HepG2 (cell line): ENCODE results near the gene NTM. TPM values are rescaled to one million over a fixed set of nuclear protein-coding genes. Genes with fewer than 3 reads are reported as not detected.

Experiments used
- ATAC-seq: fragments of 200-7000 bp; cut with Tn5 transposase; 3 replicates; pipeline ENCODE4 v1.9.1; 2020; ENCODE audit warnings: mild to moderate bottlenecking, moderate library complexity
- BruUV-seq: library from RNA; stranded (reverse); fragments of 400-500 nt; replicated peaks from 2 replicates; lab custom pipeline; 2021; lab: Mats Ljungman, UMichigan
- CTCF ChIA-PET: fragments of 300-600 bp; formaldehyde crosslinking; extraction: SDS; loops from one replicate; lab custom pipeline; 2021; ENCODE audit warnings: low total read pairs, inconsistent platforms, low intra/inter-chr PET ratio; lab: Yijun Ruan, JAX
- POLR2A ChIA-PET: fragments of 350-600 bp; sonication (Branson Sonifier 250); formaldehyde crosslinking; loops from one replicate; lab custom pipeline; 2020; ENCODE audit warnings: antibody characterized with exemption, inconsistent platforms; lab: Yijun Ruan, JAX
- DNase-seq: peaks from one replicate; pipeline ENCODE4 v3.0.0-alpha.2; 2015; ENCODE audit warnings: low spot score
- FAIRE-seq: peaks from 3 replicates; lab custom pipeline; 2011; peaks lifted over from hg19 to GRCh38; lab: Jason Lieb, UNC
- H2AFZ ChIP-seq: one replicate; pipeline ENCODE4 v1.6.1; 2011; ENCODE audit warnings: low read length, inconsistent platforms
- H3K27ac ChIP-seq: fragments of 300-600 bp; 3 replicates; pipeline ENCODE4 v1.8.0; 2011; ENCODE audit warnings: mixed run types, mild to moderate bottlenecking, mixed read lengths, low read length, inconsistent platforms; ENCODE audit not compliant: insufficient read depth; ENCODE audit errors: extremely low read length
- H3K27me3 ChIP-seq, 2 experiments: fragments of 200-600 bp in 1 of 2; 2 replicates in 1 of 2; 3 replicates in 1 of 2; pipeline versions ENCODE4 v1.6.0 to v1.8.0; 2011; ENCODE audit warnings: low read length in 2 of 2, mild to moderate bottlenecking in 2 of 2, moderate library complexity in 2 of 2, inconsistent platforms in 1 of 2; ENCODE audit not compliant: insufficient read depth in 2 of 2, control insufficient read depth in 1 of 2
- H3K36me3 ChIP-seq, 2 experiments: fragments of 200-600 bp in 1 of 2; replicated peaks in 1 of 2; 2 replicates in 1 of 2; 3 replicates in 1 of 2; pipeline versions ENCODE4 v1.5.1 to v1.8.0; 2011; ENCODE audit warnings: low read length in 2 of 2, inconsistent platforms in 1 of 2; ENCODE audit not compliant: insufficient read depth in 2 of 2, control insufficient read depth in 1 of 2
- H3K4me1 ChIP-seq: 2 replicates; pipeline ENCODE4 v1.5.1; 2012; ENCODE audit warnings: low read length, inconsistent platforms; ENCODE audit not compliant: insufficient read depth
- H3K4me2 ChIP-seq: 2 replicates; pipeline ENCODE4 v1.6.0; 2011; ENCODE audit warnings: low read depth, low read length, inconsistent platforms
- H3K4me3 ChIP-seq, 3 experiments: fragments of 200-600 bp in 1 of 3; sonication (generic), shearing (Covaris generic) in 1 of 3; replicated peaks in 1 of 3; 2 replicates each; pipeline ENCODE4 v1.5.1; 2011 to 2016; ENCODE audit warnings: low read length in 3 of 3, inconsistent platforms in 2 of 3, low read depth in 2 of 3, mild to moderate bottlenecking in 2 of 3, control low read depth in 1 of 3, mixed read lengths in 1 of 3; ENCODE audit not compliant: insufficient read depth in 1 of 3
- H3K79me2 ChIP-seq: one replicate; pipeline ENCODE4 v1.6.1; 2011; ENCODE audit warnings: low read length, inconsistent platforms; ENCODE audit not compliant: insufficient read depth
- H3K9ac ChIP-seq: 2 replicates; pipeline ENCODE4 v1.6.0; 2011; ENCODE audit warnings: mild to moderate bottlenecking, low read depth, low read length, inconsistent platforms; ENCODE audit not compliant: insufficient read depth
- H3K9me3 ChIP-seq: 2 replicates; pipeline ENCODE4 v1.5.1; 2012; ENCODE audit warnings: mild to moderate bottlenecking, low read length
- H4K20me1 ChIP-seq: 2 replicates; pipeline ENCODE4 v1.6.0; 2011; ENCODE audit warnings: inconsistent platforms, mild to moderate bottlenecking, low read length, moderate library complexity; ENCODE audit not compliant: insufficient read depth
- GABPA ChIP-seq, 2 experiments: IDR thresholded peaks; 2 replicates each; pipeline ENCODE4 v1.6.1; 2011 to 2016; ENCODE audit warnings: low read depth in 2 of 2, low read length in 1 of 2, missing biosample characterization in 1 of 2, missing genetic modification characterization in 1 of 2
- HES4 ChIP-seq: sonication (generic); formaldehyde crosslinking; IDR thresholded peaks from 2 replicates; pipeline ENCODE4 v1.9.0; 2021; ENCODE audit warnings: mild to moderate bottlenecking, missing genetic modification reagents, borderline replicate concordance
- ZNF670 ChIP-seq: sonication (generic); formaldehyde crosslinking; IDR thresholded peaks from 2 replicates; pipeline ENCODE4 v1.8.0; 2022; ENCODE audit warnings: mild to moderate bottlenecking, missing genetic modification reagents, borderline replicate concordance
- ZNF775 ChIP-seq: sonication (generic); formaldehyde crosslinking; IDR thresholded peaks from 2 replicates; pipeline ENCODE4 v1.4.0; 2020; ENCODE audit warnings: missing genetic modification reagents, mild to moderate bottlenecking, moderate library complexity, borderline replicate concordance
- WGBS: methylation state at CpG from one replicate; pipeline ENCODE4 v1.1.6; 2017; ENCODE audit warnings: low lambda C conversion rate; 5-methylcytosine and 5-hydroxymethylcytosine counted together
- in situ Hi-C: cut with HindIII; loops from 2 replicates; pipeline ENCODE4 v1.10.0; 2017; ENCODE audit warnings: low pct_unique_long_range_greater_than_20kb; ENCODE audit not compliant: extremely low pct_ligation_motif_present
- intact Hi-C: fragments of 100-400 bp; cut with micrococcal nuclease; formaldehyde crosslinking; loops from one replicate; pipeline ENCODE4 v1.10.0; 2022; ENCODE audit not compliant: unreplicated experiment
- polyA plus RNA-seq, 8 experiments: library from polyadenylated mRNA; depleted of rRNA in 3 of 8; stranded (reverse) in 7 of 8; unstranded in 1 of 8; fragments of >200 nt; fragmentation: Illumina TruSeq in 4 of 8; extraction: Trizol in 4 of 8; gene quantifications; 2 replicates each; pipeline versions ENCODE4 v1.2.1 to v1.2.3, GENCODE V29; 2011 to 2016; ENCODE audit warnings: low read depth in 4 of 8, missing spikeins in 1 of 8, mixed read lengths in 1 of 8; ENCODE audit not compliant: insufficient read depth in 1 of 8
- total RNA-seq, 5 experiments: library from RNA; depleted of rRNA; stranded (reverse); fragments of >200 nt; fragmentation: Illumina TruSeq; extraction: Trizol; gene quantifications; 2 replicates each; pipeline ENCODE4 v1.2.3, GENCODE V29; 2016; ENCODE audit warnings: low read depth in 1 of 5
- TF ChIP-seq, protein P1 (sequence below): sonication (generic); formaldehyde crosslinking; IDR thresholded peaks from 2 replicates; pipeline ENCODE4 v1.4.0; 2020; ENCODE audit warnings: missing genetic modification reagents, low read depth, mild to moderate bottlenecking, borderline replicate concordance
- TF ChIP-seq, protein P2 (sequence below): sonication (generic); formaldehyde crosslinking; IDR thresholded peaks from 2 replicates; pipeline ENCODE4 v1.9.0; 2021; ENCODE audit warnings: missing genetic modification reagents, mild to moderate bottlenecking, borderline replicate concordance

NTM gene
- total and polyA plus RNA-seq, 2 of the 13 experiments (the other 11 are each of a cell fraction or from before 2014, with no cell fraction given), result not detected

DNA sequence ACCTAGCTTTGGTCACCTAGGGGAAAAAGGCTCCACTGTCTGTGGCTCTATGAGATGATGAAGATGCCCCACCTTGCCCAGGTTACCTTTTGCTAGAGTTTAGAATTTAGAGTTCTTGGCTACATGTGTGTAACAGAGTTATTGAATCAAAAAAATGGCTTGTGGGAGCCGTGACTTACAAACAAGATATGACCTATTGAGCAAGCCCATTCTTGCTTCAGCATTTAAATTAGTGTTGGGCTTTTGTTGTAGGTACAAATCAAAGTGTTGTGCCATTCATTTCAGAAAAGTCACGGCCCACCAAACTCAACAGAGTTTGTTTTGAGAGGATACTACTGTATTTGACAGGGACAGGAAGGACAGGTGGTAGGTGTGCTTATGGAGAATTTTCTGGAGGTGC is 768.8 kb downstream of the NTM start:
- no peak for TF ChIP-seq ZNF670
- TF ChIP-seq, protein P1, sequence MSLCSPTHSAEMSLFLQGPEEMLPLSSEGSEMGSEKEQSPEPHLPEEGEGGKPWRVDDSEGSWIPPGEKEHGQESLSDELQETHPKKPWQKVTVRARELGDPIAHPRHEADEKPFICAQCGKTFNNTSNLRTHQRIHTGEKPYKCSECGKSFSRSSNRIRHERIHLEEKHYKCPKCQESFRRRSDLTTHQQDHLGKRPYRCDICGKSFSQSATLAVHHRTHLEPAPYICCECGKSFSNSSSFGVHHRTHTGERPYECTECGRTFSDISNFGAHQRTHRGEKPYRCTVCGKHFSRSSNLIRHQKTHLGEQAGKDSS (CRISPR knock-in tag), result no peak
- no peak for TF ChIP-seq HES4 (CRISPR knock-in tag)
- TF ChIP-seq GABPA (IDR thresholded peaks at IDR 0.05; ENCODE audit: low read depth, low read length), result no peak
- no peak for TF ChIP-seq GABPA (CRISPR knock-in tag; IDR thresholded peaks at IDR 0.05; ENCODE audit: low read depth)
- no peak for TF ChIP-seq ZNF775
- TF ChIP-seq, protein P2, sequence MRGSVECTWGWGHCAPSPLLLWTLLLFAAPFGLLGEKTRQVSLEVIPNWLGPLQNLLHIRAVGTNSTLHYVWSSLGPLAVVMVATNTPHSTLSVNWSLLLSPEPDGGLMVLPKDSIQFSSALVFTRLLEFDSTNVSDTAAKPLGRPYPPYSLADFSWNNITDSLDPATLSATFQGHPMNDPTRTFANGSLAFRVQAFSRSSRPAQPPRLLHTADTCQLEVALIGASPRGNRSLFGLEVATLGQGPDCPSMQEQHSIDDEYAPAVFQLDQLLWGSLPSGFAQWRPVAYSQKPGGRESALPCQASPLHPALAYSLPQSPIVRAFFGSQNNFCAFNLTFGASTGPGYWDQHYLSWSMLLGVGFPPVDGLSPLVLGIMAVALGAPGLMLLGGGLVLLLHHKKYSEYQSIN (CRISPR knock-in tag), result no peak
- no peak overlapping the region for H3K4me2 ChIP-seq
- no peak for DNase-seq
- POLR2A ChIA-PET, result no interaction called here
- H3K79me2 ChIP-seq, result no peaks in the 10 kb centered on the region
- no peak overlapping the region for H2AFZ ChIP-seq
- no peak for ATAC-seq
- CTCF ChIA-PET, result no interaction called here
- WGBS, result 0% methylated on average over 1 of the region's 2 CpGs
- no peaks in the 10 kb centered on the region for H3K36me3 ChIP-seq
- intact Hi-C loops (no loop called here), in situ Hi-C loops (loop anchor here (25.0 kb wide), 1 partner anchor 277 kb away; no protein-coding TSS in a partner anchor)
- no peaks in the 10 kb centered on the region for H3K4me1 ChIP-seq
- no peaks in the 10 kb centered on the region for H4K20me1 ChIP-seq
- no peak overlapping the region for H3K9ac ChIP-seq
- H3K9me3 ChIP-seq, result no peaks in the 10 kb centered on the region
- FAIRE-seq, result no peak
- BruUV-seq, result no TSS peak
- no peaks in the 10 kb centered on the region; a peak in 1 of 5 replicates for H3K27me3 ChIP-seq
- H3K27ac ChIP-seq, result no peak overlapping the region
- H3K4me3 ChIP-seq, result no peak overlapping the region
